HG03432 (cell line): ENCODE measurements around the gene ADCY7.
"Not testable (repeated sequence)": the region's sequence is repeated elsewhere in the genome, so short reads cannot be mapped to it uniquely, and the experiment has no call there.

Experiments used
- ATAC-seq: cut with Tn5 transposase; IDR thresholded peaks from one replicate; pipeline ENCODE4 v1.9.1; 2021; ENCODE audit warnings: mild to moderate bottlenecking, moderate library complexity; ENCODE audit not compliant: unreplicated experiment

Gene ADCY7

GRCh38 chr16:50332599-50332998 is 66.2 kb downstream of the ADCY7 start:
- ATAC-seq: no peak

- ATAC-seq: no peak
Observed at GRCh38 chr16:50334106-50334975, 68.0 kb downstream of the ADCY7 start.

- ATAC-seq: no peak
Observed at GRCh38 chr16:50335196-50335958, 69.0 kb downstream of the ADCY7 start.

GRCh38 chr16:50336884-50337283 is 70.5 kb downstream of the ADCY7 start:
- no peak for ATAC-seq

- ATAC-seq: no peak
Observed at GRCh38 chr16:50338371-50339231, 72.2 kb downstream of the ADCY7 start.

GRCh38 chr16:50340578-50340977 is 74.2 kb downstream of the ADCY7 start:
- ATAC-seq: no peak

GRCh38 chr16:50343566-50343965 is 77.2 kb downstream of the ADCY7 start:
- not testable (repeated sequence) for ATAC-seq

GRCh38 chr16:50345210-50345609 is 78.9 kb downstream of the ADCY7 start:
- not testable (repeated sequence) for ATAC-seq

GRCh38 chr16:50351116-50351515 is 84.8 kb downstream of the ADCY7 start:
- ATAC-seq: no peak

GRCh38 chr16:50351952-50352351 is 85.6 kb downstream of the ADCY7 start:
- no peak for ATAC-seq

GRCh38 chr16:50354082-50354481 is 87.7 kb downstream of the ADCY7 start:
- no peak for ATAC-seq

- ATAC-seq: no peak
Observed at GRCh38 chr16:50354629-50355456, 88.5 kb downstream of the ADCY7 start.

- ATAC-seq: no peak
Observed at GRCh38 chr16:50359626-50360025, 93.3 kb downstream of the ADCY7 start.

GRCh38 chr16:50360033-50360778 is 93.9 kb downstream of the ADCY7 start:
- no peak for ATAC-seq

GRCh38 chr16:50360779-50361178 is 94.4 kb downstream of the ADCY7 start:
- ATAC-seq: no peak

GRCh38 chr16:50363656-50364055 is 97.3 kb downstream of the ADCY7 start:
- ATAC-seq: no peak

- ATAC-seq: no peak
Observed at GRCh38 chr16:50365791-50366575, 99.6 kb downstream of the ADCY7 start.
